PC-9 (cell line): Measurements from ENCODE around the gene FBXO33. TPM values are rescaled to one million over a fixed set of nuclear protein-coding genes. Genes with fewer than 3 reads are reported as not detected.
"Not testable (repeated sequence)": the region's sequence is repeated elsewhere in the genome, so short reads cannot be mapped to it uniquely, and the experiment has no call there.

Experiments used
- BruUV-seq: library from RNA; stranded (reverse); fragments of 400-500 nt; replicated peaks from 2 replicates; lab custom pipeline; 2021; lab: Mats Ljungman, UMichigan
- CTCF ChIA-PET: fragments of 300-600 bp; sonication (Branson Sonifier 250); formaldehyde crosslinking; loops from one replicate; lab custom pipeline; 2022; ENCODE audit warnings: antibody characterized with exemption; lab: Charles Lee
- POLR2A ChIA-PET: fragments of 300-600 bp; sonication (Branson Sonifier 250); formaldehyde crosslinking; loops from one replicate; lab custom pipeline; 2022; ENCODE audit warnings: antibody characterized with exemption; ENCODE audit not compliant: unreplicated experiment; lab: Charles Lee
- DNase-seq, 2 experiments: peaks; one replicate each; pipeline versions ENCODE4 v3.0.0 to v3.0.0-alpha.2; 2015 to 2022; ENCODE audit warnings: mixed read lengths in 1 of 2
- H2AFZ ChIP-seq: fragments of 200-600 bp; sonication (generic); 2 replicates; pipeline ENCODE4 v1.8.1; 2017; ENCODE audit warnings: antibody characterized with exemption
- H3F3A ChIP-seq: fragments of 200-600 bp; sonication (generic); 2 replicates; pipeline ENCODE4 v1.8.1; 2017; ENCODE audit warnings: antibody characterized with exemption, mild to moderate bottlenecking, low read depth; ENCODE audit not compliant: insufficient read depth
- H3K27ac ChIP-seq: fragments of 200-600 bp; sonication (generic); 2 replicates; pipeline ENCODE4 v1.6.1; 2016; ENCODE audit warnings: mixed run types
- H3K27me3 ChIP-seq: fragments of 200-600 bp; sonication (generic); 2 replicates; pipeline ENCODE4 v1.6.1; 2016; ENCODE audit warnings: low read depth, mixed run types; ENCODE audit not compliant: insufficient read depth
- H3K36me3 ChIP-seq: fragments of 200-600 bp; sonication (generic); 2 replicates; pipeline ENCODE4 v1.6.1; 2016; ENCODE audit warnings: low read depth, mixed run types
- H3K4me1 ChIP-seq: fragments of 200-600 bp; sonication (generic); replicated peaks from 2 replicates; pipeline ENCODE4 v1.6.1; 2016; ENCODE audit warnings: mixed run types; ENCODE audit not compliant: insufficient read depth
- H3K4me2 ChIP-seq: fragments of 200-600 bp; sonication (generic); 2 replicates; pipeline ENCODE4 v1.6.1; 2017; ENCODE audit warnings: mixed run types
- H3K4me3 ChIP-seq: fragments of 200-600 bp; sonication (generic); 2 replicates; pipeline ENCODE4 v1.6.1; 2016; ENCODE audit warnings: mixed run types
- H3K79me2 ChIP-seq: fragments of 200-600 bp; sonication (generic); 2 replicates; pipeline ENCODE4 v1.6.1; 2017; ENCODE audit warnings: low read depth, mixed run types
- H3K9me2 ChIP-seq: fragments of 200-600 bp; sonication (generic); 2 replicates; pipeline ENCODE4 v1.8.1; 2017; ENCODE audit warnings: mild to moderate bottlenecking; ENCODE audit not compliant: insufficient read depth
- H3K9me3 ChIP-seq: fragments of 200-600 bp; sonication (generic); 2 replicates; pipeline ENCODE4 v1.8.1; 2016; ENCODE audit warnings: low read depth; ENCODE audit not compliant: insufficient read depth
- H4K20me1 ChIP-seq: fragments of 200-600 bp; sonication (generic); 2 replicates; pipeline ENCODE4 v1.8.1; 2017; ENCODE audit not compliant: insufficient read depth
- EZH2 ChIP-seq: fragments of 200-600 bp; sonication (generic); IDR thresholded peaks from 2 replicates; pipeline ENCODE4 v1.8.0; 2017; ENCODE audit warnings: antibody characterized with exemption, low read depth
- intact Hi-C: fragments of 100-400 bp; cut with micrococcal nuclease; formaldehyde crosslinking; loops from one replicate; pipeline ENCODE4 v1.10.0; 2022; ENCODE audit not compliant: unreplicated experiment
- total RNA-seq: library from RNA; stranded (reverse); gene quantifications from 2 replicates; pipeline ENCODE4 v1.2.3, GENCODE V29; 2021
- TF ChIP-seq, protein P1 (sequence below): fragments of 200-600 bp; sonication (generic); conservative IDR thresholded peaks from 2 replicates; pipeline ENCODE4 v1.6.1; 2017; ENCODE audit warnings: mixed run types, antibody characterized with exemption, mild to moderate bottlenecking, moderate library complexity

FBXO33 gene
- total RNA-seq, 1 experiment from 2014 or later = 9.0 TPM

DNA sequence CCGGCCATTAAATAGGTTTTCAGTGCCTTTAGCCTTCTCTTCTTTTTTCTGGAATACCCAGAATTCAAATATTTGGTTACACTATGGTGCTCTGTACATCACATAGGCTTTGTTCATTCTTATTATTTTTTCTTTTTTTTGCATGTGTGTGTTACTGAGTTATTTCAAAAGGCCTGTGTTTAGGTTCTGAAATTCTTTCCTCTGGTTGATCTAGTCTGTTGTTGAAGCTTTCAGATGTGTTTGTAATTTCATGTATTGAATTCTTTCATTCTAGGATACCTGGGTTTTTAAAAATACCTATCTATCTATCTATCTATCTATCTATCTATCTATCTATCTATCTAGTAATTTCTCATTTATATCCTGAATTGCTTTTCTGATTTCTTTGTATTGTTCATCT, 66.9 kb downstream of the FBXO33 start:
- H3K9me3 ChIP-seq = peaks cover 2% of the 10 kb centered on the region; the same call in 1 of the 2 replicates
- H2AFZ ChIP-seq = no peak overlapping the region
- no peaks in the 10 kb centered on the region for H3K36me3 ChIP-seq
- intact Hi-C loops = loop anchor here (5.0 kb wide), 1 partner anchor 258 kb away; no protein-coding TSS in a partner anchor
- no peak overlapping the region for H3K4me2 ChIP-seq
- ChIA-PET CTCF (no interaction called here), POLR2A (no interaction called here)
- no TSS peak for BruUV-seq
- no peak overlapping the region for H3K4me3 ChIP-seq
- no peaks in the 10 kb centered on the region for H3K27me3 ChIP-seq
- H3F3A ChIP-seq = 0 out of 2 replicates have a peak, but pooled peaks cover 2% of the 10 kb centered on the region
- no peaks in the 10 kb centered on the region for H3K79me2 ChIP-seq
- peaks cover 8% of the 10 kb centered on the region; the same call in 1 of the 2 replicates for H4K20me1 ChIP-seq
- DNase-seq = no peak
- H3K4me1 ChIP-seq = no peaks in the 10 kb centered on the region
- no peaks in the 10 kb centered on the region for H3K9me2 ChIP-seq
- H3K27ac ChIP-seq = no peak overlapping the region
- TF ChIP-seq, protein P1, sequence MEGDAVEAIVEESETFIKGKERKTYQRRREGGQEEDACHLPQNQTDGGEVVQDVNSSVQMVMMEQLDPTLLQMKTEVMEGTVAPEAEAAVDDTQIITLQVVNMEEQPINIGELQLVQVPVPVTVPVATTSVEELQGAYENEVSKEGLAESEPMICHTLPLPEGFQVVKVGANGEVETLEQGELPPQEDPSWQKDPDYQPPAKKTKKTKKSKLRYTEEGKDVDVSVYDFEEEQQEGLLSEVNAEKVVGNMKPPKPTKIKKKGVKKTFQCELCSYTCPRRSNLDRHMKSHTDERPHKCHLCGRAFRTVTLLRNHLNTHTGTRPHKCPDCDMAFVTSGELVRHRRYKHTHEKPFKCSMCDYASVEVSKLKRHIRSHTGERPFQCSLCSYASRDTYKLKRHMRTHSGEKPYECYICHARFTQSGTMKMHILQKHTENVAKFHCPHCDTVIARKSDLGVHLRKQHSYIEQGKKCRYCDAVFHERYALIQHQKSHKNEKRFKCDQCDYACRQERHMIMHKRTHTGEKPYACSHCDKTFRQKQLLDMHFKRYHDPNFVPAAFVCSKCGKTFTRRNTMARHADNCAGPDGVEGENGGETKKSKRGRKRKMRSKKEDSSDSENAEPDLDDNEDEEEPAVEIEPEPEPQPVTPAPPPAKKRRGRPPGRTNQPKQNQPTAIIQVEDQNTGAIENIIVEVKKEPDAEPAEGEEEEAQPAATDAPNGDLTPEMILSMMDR = no peak
- no peak for TF ChIP-seq EZH2

DNA sequence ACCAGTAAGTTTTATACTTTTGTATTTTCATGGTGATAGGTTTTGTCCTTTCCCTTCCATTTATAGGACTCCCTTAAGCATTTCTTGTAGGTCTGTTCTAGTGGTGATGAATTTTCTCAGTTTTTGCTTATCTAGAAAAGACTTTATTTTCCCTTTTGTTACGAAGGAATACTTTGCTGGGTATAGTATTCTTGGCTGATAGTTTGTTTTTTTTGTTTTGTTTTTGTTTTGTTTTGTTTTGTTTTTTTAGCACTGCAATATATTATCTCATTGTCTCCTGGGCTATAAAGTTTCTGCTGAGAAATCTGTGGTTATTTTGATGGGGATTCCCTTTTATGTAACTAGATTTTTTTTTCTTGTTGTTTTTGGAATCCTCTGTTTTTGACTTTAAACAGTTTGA, 67.7 kb downstream of the FBXO33 start:
- BruUV-seq = no TSS peak
- Histone ChIP-seq H3K27me3 (no peaks in the 10 kb centered on the region), H3K4me3 (no peak overlapping the region), H3K9me3 (peaks cover 4% of the 10 kb centered on the region; the same call in 1 of the 2 replicates), H3F3A (0 out of 2 replicates have a peak, but pooled peaks cover 2% of the 10 kb centered on the region), H3K36me3 (no peaks in the 10 kb centered on the region), H4K20me1 (peaks cover 8% of the 10 kb centered on the region; the same call in 1 of the 2 replicates), H3K4me2 (no peak overlapping the region), H3K9me2 (no peaks in the 10 kb centered on the region), H3K79me2 (no peaks in the 10 kb centered on the region), H3K27ac (no peak overlapping the region), H2AFZ (no peak overlapping the region), H3K4me1 (no peaks in the 10 kb centered on the region)
- DNase-seq = no peak
- intact Hi-C loops = no loop called here
- ChIA-PET CTCF (no interaction called here), POLR2A (no interaction called here)
- TF ChIP-seq EZH2 = no peak
- TF ChIP-seq, protein P1 = no peak

DNA sequence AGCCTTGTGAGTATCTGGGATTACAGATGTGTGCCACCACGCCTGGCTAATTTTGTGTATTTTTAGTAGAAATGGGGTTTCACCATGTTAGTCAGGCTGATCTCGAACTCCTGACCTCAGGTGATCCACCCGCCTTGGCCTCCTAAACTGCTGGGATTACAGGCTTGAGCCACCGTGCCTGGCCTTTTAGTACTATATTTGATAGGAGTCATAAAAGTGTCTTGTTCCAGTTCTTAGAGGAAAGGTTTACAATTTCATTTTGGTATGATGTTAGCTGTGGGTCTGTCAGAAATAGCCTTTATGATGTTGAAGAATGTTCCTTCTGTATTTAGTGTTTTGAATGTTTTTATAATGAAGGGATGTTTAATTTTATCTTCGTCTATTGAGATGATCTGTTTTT, 70.7 kb downstream of the FBXO33 start:
- H4K20me1 ChIP-seq, H3K4me3 ChIP-seq, POLR2A ChIA-PET, H3K4me2 ChIP-seq, CTCF ChIA-PET, H3K79me2 ChIP-seq, H3F3A ChIP-seq, DNase-seq, H3K4me1 ChIP-seq, H2AFZ ChIP-seq, H3K27me3 ChIP-seq, H3K27ac ChIP-seq, H3K36me3 ChIP-seq, H3K9me2 ChIP-seq, H3K9me3 ChIP-seq, intact Hi-C loops, BruUV-seq: not testable (repeated sequence)

DNA sequence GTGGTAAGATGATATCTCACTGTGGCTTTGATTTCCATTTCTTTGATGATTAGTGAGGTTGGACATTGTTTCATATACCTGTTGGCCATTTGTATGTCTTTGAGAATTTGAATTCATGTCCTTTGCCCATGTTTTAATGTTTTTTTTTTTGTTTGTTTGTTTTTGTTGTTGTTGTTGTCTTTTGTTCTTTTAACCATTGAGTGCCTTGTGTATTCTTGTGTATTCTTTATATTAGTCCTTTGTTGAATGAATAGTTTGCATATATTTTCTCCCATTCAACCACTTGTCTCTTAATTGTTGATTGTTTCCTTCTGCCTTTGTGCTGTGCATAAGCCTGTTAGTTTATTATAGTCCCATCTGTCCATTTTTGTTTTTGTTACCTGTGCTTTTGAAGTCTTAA, 71.9 kb downstream of the FBXO33 start:
- Histone ChIP-seq H3K9me2 (no peaks in the 10 kb centered on the region), H3F3A (no peaks in the 10 kb centered on the region), H3K27ac (no peak overlapping the region), H2AFZ (no peak overlapping the region), H3K4me3 (no peak overlapping the region), H3K79me2 (no peaks in the 10 kb centered on the region), H3K4me1 (no peaks in the 10 kb centered on the region), H3K4me2 (no peak overlapping the region), H3K27me3 (no peaks in the 10 kb centered on the region), H4K20me1 (peaks cover 4% of the 10 kb centered on the region; the same call in 1 of the 2 replicates), H3K9me3 (peaks cover 4% of the 10 kb centered on the region; the same call in 1 of the 2 replicates), H3K36me3 (no peaks in the 10 kb centered on the region)
- no peak for DNase-seq
- CTCF ChIA-PET = no interaction called here
- BruUV-seq = no TSS peak
- intact Hi-C loops = no loop called here
- POLR2A ChIA-PET = no interaction called here
- TF ChIP-seq, protein P1 = no peak
- TF ChIP-seq EZH2 = no peak

DNA sequence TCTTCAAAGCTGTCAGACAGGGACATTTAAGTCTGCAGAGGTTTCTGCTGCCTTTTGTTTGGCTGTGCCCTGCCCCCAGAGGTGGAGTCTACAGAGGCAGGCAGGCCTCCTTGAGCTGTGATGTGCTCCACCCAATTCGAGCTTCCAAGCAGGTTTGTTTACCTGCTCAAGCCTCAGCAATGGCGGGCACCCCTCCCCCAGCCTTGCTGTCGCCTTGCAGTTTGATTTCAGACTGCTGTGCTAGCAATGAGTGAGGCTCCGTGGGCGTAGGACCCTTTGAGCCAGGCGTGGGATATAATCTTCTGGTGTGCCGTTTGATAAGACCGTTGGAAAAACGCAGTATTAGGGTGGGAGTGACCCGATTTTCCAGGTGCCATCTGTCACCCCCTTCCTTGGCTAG, 73.2 kb downstream of the FBXO33 start:
- H3F3A ChIP-seq, CTCF ChIA-PET, H3K79me2 ChIP-seq, H3K4me3 ChIP-seq, H3K27ac ChIP-seq, H3K9me3 ChIP-seq, H3K4me2 ChIP-seq, BruUV-seq, H3K4me1 ChIP-seq, H3K27me3 ChIP-seq, intact Hi-C loops, H4K20me1 ChIP-seq, POLR2A ChIA-PET, H3K9me2 ChIP-seq, H3K36me3 ChIP-seq, DNase-seq, H2AFZ ChIP-seq: not testable (repeated sequence)
